Naive B cell (primary cell): ENCODE measurements around the gene TAMALIN. TPM values are rescaled to one million over a fixed set of nuclear protein-coding genes. Genes with fewer than 3 reads are reported as not detected.

Source experiments
- ATAC-seq, 2 donors: fragments of 150-1000 bp; cut with Tn5 transposase; 2 replicates each; pipeline ENCODE4 v1.10.0; 2021; ENCODE audit warnings: low read depth in 2 of 2, mild to moderate bottlenecking in 2 of 2, moderate library complexity in 2 of 2
- DNase-seq: peaks from one replicate; pipeline ENCODE4 v3.0.0; 2022
- H3K27ac Mint-ChIP-seq, 6 donors: one replicate each; pipeline ENCODE4 v1.8.0; 2020 to 2022; ENCODE audit warnings: mild to moderate bottlenecking in 6 of 6, mixed read lengths in 6 of 6, moderate library complexity in 5 of 6, inconsistent platforms in 2 of 6
- H3K27me3 Mint-ChIP-seq, 3 donors: one replicate each; pipeline ENCODE4 v1.8.0; 2021 to 2022; ENCODE audit warnings: mixed read lengths in 3 of 3, mild to moderate bottlenecking in 1 of 3
- H3K36me3 Mint-ChIP-seq, 2 donors: one replicate each; pipeline ENCODE4 v1.8.0; 2020 to 2022; ENCODE audit warnings: mixed read lengths in 2 of 2, inconsistent platforms in 1 of 2, mild to moderate bottlenecking in 1 of 2
- H3K4me1 Mint-ChIP-seq, 3 donors: one replicate each; pipeline ENCODE4 v1.8.0; 2020 to 2022; ENCODE audit warnings: mixed read lengths in 3 of 3, inconsistent platforms in 1 of 3, mild to moderate bottlenecking in 1 of 3, moderate library complexity in 1 of 3
- H3K4me3 Mint-ChIP-seq, 8 donors: one replicate each; pipeline ENCODE4 v1.8.0; 2020 to 2022; ENCODE audit warnings: mild to moderate bottlenecking in 8 of 8, mixed read lengths in 8 of 8, moderate library complexity in 8 of 8, inconsistent platforms in 2 of 8
- H3K9me3 Mint-ChIP-seq, 7 donors: one replicate each; pipeline ENCODE4 v1.8.0; 2020 to 2022; ENCODE audit warnings: mixed read lengths in 7 of 7, mild to moderate bottlenecking in 5 of 7, inconsistent platforms in 2 of 7, moderate library complexity in 1 of 7
- polyA plus RNA-seq, 6 donors: library from polyadenylated mRNA; unstranded; fragments of 300-500 nt; fragmentation: Illumina TruSeq; gene quantifications; one replicate each; pipeline ENCODE4 v1.2.3, GENCODE V29; 2021; ENCODE audit warnings: low read depth in 6 of 6

The TAMALIN gene
- polyA plus RNA-seq = 10 to 100 TPM in 5 of 6 donors, 1 to 10 TPM in 1; 2.9 to 28.7 (median 16.9) TPM

DNA sequence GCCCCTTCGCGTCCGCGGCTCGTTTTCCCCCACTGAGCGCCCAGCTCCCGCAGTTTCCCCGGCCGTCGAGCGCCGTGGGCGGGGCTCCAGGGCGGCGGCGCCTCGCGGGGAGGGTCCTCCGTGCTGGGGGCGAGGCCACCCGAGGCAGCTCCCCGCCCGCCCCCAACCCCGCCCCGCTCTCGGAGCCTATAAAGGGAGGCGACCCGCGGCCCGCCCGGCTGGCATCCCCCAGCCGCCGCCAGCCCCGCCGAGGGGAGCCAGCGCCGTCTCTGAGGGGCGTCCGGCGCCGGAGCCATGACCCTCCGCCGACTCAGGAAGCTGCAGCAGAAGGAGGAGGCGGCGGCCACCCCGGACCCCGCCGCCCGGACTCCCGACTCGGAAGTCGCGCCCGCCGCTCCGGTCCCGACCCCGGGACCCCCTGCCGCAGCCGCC, at the start of gene TAMALIN:
Gene TAMALIN (plus strand): TSS at position 221 of the 432 bp plus-strand sequence. CDS start 74 bp downstream, at position 295.
- Mint-ChIP-seq H3K4me3 (peak within 1 kb of the TSS; percentile 89 to 97 (median 95)), H3K36me3 (no peaks in the 10 kb centered on the region), H3K27me3 (no peaks in the 10 kb centered on the region), H3K9me3 (no peaks in the 10 kb centered on the region), H3K4me1 (peaks cover 31 to 42% (median 34%) of the 10 kb centered on the region in 3 donors), H3K27ac (peak within 1 kb of the TSS; percentile 99 to 100 (median 99))
- ATAC-seq (peak; percentile 34 to 41), DNase-seq (peak; percentile 93)

DNA sequence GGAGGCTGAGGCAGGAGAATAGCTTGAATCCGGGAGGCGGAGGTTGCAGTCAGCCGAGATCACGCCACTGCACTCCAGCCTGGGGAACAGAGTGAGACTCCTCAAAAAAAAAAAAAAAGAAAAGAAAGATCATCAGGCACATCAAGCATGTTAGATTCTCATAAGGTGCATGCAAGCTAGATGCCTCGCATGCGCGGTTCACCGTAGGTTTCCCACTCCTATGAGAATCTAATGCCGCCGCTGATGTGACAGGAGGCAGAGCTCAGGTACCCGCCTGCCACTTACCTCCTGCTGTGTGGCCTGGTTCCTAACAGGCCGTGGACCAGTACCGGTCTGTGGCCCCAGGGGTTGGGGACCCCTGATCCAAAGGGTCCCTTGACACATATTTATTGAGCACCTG, 48.2 kb upstream of the TAMALIN start:
- Mint-ChIP-seq H3K36me3 (no peaks in the 10 kb centered on the region), H3K27ac (no peak overlapping the region), H3K4me3 (no peak overlapping the region), H3K27me3 (no peaks in the 10 kb centered on the region), H3K9me3 (no peaks in the 10 kb centered on the region), H3K4me1 (peaks cover 1 to 14% (median 9%) of the 10 kb centered on the region in 3 donors)
- ATAC-seq (no peak), DNase-seq (no peak)

DNA sequence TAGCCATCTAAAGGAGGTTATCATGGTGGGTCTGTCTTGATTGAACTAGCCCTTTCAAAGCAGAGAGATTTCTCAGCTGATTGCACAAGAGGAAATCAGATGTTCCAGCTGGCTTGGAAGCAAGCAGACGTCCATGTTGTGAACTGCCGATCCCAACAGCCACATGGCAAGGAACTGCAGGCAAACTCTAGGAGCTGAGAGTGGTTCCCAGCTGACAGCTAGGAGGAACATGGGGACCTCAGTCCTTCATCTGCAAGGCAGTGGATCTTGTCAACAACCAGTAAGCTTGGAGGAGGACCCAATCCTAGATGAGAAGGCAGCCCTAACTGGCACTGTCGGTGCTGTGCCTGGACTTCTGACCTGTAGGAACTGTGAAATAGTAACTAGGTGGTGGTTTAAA, 47.5 kb upstream of the TAMALIN start:
- Mint-ChIP-seq H3K36me3 (peaks cover 0 to under 1% of the 10 kb centered on the region in 2 donors), H3K27ac (peak overlapping the region in 1 of 6 donors; percentile 10), H3K4me3 (no peak overlapping the region), H3K9me3 (no peaks in the 10 kb centered on the region), H3K4me1 (peaks cover 0 to 13% (median 9%) of the 10 kb centered on the region in 3 donors), H3K27me3 (no peaks in the 10 kb centered on the region)
- ATAC-seq = no peak
- DNase-seq = no peak

DNA sequence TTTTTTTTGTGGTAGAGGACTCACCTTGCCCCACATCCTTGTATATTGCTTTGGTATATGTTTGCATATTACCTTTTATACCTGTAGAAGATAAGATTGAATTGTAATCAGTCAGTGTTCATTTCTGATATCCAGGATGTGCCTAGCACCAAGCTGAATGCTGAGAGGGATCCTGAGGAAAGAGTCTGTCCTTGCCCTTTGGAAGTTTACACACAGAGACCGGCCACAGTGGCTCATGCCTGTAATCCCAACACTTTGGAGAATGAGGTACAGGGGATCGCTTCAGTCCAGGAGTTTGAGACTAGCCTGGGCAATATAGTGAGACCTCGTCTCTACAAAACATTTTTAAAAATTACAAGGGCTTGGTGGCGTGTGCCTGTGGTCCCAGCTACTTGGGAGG, 46.8 kb upstream of the TAMALIN start:
- no peaks in the 10 kb centered on the region for H3K9me3 Mint-ChIP-seq
- ATAC-seq (no peak), DNase-seq (no peak)
- peaks cover 0 to 6% of the 10 kb centered on the region in 2 donors for H3K36me3 Mint-ChIP-seq
- H3K27me3 Mint-ChIP-seq = no peaks in the 10 kb centered on the region
- no peak overlapping the region for H3K4me3 Mint-ChIP-seq
- peak overlapping the region in 1 of 6 donors; percentile 57 for H3K27ac Mint-ChIP-seq
- peaks cover 0 to 13% (median 9%) of the 10 kb centered on the region in 3 donors for H3K4me1 Mint-ChIP-seq

DNA sequence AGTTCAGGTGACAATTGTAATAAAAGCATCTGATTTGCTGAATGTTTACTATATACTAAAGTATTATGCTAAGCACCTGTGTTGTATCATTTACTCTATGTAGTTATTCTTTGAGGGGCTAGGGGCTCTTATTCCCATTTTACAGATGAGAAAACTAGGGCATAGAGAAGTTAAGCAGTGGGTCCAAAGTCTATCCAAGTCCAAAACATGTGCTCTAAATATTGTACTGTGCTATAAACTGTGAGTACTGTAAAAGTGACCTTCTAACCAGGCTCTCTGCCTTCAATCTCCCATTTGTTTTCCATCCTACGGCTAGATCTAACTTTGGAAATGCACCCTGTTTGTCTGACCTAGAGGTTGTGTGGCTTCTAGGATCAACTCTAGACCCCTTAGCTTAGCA, 46.3 kb upstream of the TAMALIN start:
- ATAC-seq (no peak), DNase-seq (no peak)
- Mint-ChIP-seq H3K27ac (no peak overlapping the region), H3K36me3 (peaks cover 0 to 6% of the 10 kb centered on the region in 2 donors), H3K9me3 (no peaks in the 10 kb centered on the region), H3K27me3 (no peaks in the 10 kb centered on the region), H3K4me1 (peaks cover 0 to 13% (median 5%) of the 10 kb centered on the region in 3 donors), H3K4me3 (no peak overlapping the region)

DNA sequence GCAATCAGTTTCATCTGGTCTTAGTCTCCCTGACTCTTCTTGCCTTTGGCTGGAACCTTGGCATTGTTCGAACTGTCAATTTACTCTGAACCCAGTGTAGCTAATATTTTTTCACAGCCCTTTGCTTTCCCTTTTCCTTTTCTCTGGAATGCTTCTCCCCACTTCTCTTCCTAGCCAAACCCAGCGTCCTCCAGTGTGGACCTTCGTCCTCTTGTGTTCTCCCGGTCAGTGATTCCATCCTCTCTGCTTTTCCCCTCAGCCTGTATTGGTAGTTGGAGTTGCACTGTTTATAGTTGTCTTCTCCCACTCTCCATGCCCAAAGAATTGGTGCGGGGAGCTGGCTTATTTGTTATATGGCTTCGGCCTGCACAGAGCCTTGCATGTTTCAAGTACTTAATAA, 45.9 kb upstream of the TAMALIN start:
- Mint-ChIP-seq H3K4me1 (peaks cover under 1 to 13% (median 3%) of the 10 kb centered on the region in 3 donors), H3K36me3 (peaks cover 0 to 6% of the 10 kb centered on the region in 2 donors), H3K4me3 (no peak overlapping the region), H3K27me3 (no peaks in the 10 kb centered on the region), H3K27ac (no peak overlapping the region), H3K9me3 (no peaks in the 10 kb centered on the region)
- ATAC-seq (no peak), DNase-seq (no peak)

DNA sequence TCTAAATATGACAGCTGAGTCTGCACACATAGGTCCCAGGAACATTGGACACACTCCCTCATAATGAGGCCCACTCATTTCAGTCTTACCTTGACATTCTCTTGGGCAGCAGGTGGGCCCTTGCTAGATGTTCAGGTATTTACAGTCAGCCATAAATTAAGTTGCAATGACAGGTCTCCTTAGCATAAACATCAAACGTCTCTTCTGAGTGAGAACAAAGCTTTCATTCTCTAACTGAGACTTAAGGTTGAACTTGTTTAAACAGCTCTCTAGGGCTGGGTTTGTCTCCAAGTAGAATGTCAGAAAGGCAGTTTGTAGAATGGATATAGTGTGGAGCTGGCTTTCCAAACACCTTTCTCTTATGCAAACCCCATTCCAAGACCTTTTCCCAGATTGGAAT, 44.9 kb upstream of the TAMALIN start:
- Mint-ChIP-seq H3K4me3 (no peak overlapping the region), H3K4me1 (peaks cover 0 to 13% (median 4%) of the 10 kb centered on the region in 3 donors), H3K27me3 (no peaks in the 10 kb centered on the region), H3K27ac (peak overlapping the region in 1 of 6 donors; percentile 70), H3K9me3 (no peaks in the 10 kb centered on the region), H3K36me3 (peaks cover 0 to 6% of the 10 kb centered on the region in 2 donors)
- no peak for ATAC-seq
- DNase-seq = no peak

DNA sequence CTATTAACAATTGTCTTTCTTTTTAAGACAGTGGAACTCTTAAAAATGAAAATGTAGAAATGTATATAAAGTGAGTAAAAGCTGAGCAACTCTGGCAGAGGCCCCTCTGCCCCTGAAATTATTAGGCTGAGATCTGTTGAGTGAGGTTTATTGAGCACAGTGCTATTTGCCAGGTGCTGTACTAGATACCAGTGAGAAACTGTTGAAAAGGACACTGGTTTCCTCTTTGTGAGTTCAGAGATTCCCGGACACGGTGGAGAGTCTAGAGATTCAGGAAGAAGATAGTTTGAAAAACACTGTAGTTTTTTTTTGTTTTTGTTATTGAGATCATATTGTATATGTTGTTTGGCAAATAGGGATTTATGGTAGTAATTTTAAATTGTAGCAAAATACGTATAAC, 44.0 kb upstream of the TAMALIN start:
- no peak overlapping the region for H3K27ac Mint-ChIP-seq
- peaks cover 0 to 6% of the 10 kb centered on the region in 2 donors for H3K36me3 Mint-ChIP-seq
- peaks cover 0 to 13% (median 4%) of the 10 kb centered on the region in 3 donors for H3K4me1 Mint-ChIP-seq
- H3K4me3 Mint-ChIP-seq = no peak overlapping the region
- H3K9me3 Mint-ChIP-seq = no peaks in the 10 kb centered on the region
- H3K27me3 Mint-ChIP-seq = no peaks in the 10 kb centered on the region
- ATAC-seq (no peak), DNase-seq (no peak)

DNA sequence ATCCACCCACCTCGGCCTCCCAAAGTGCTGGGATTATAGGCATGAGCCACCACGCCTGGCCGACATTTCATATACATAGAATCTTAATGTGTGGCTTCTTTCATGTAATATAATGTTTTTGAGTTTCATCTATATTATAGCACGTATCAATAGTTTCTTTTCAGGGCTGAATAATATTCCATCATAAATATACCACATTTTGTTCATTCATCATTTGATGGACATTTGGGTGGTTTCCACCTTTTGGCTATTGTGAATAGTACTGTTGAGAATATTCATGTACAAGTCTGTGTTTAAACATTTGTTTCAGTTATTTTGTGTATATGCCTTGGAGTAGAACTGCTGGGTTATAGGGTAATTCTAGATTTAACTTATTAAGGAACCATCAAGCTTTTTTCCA, 43.3 kb upstream of the TAMALIN start:
- Mint-ChIP-seq H3K27me3 (no peaks in the 10 kb centered on the region), H3K4me3 (no peak overlapping the region), H3K27ac (no peak overlapping the region), H3K9me3 (no peaks in the 10 kb centered on the region), H3K4me1 (peaks cover 0 to 13% (median 4%) of the 10 kb centered on the region in 3 donors), H3K36me3 (peaks cover 0 to 6% of the 10 kb centered on the region in 2 donors)
- DNase-seq (no peak), ATAC-seq (no peak)

DNA sequence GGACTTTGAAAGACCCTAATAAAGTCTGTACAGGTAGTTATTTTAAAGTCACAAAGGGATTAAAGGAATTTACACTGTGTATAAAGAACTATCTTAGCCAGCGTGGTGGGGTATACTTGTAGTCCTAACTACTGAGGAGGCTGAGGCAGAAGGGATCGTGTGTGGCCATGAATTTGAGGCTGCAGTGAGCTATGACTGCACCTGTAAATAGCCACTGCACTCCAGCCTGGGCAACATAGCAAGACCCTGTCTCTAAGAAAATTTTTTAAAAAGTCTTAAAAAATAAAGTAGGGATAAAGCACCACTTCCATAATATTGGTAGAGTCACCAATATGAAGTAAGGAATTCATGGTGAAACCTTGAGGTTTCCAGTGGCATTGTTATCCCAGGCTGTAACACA, 37.1 kb upstream of the TAMALIN start:
- no peak overlapping the region for H3K27ac Mint-ChIP-seq
- H3K4me3 Mint-ChIP-seq = peak overlapping the region in 1 of 8 donors; percentile 20
- no peaks in the 10 kb centered on the region for H3K9me3 Mint-ChIP-seq
- no peak for DNase-seq
- peaks cover 39 to 51% (median 49%) of the 10 kb centered on the region in 3 donors for H3K4me1 Mint-ChIP-seq
- ATAC-seq = no peak
- H3K27me3 Mint-ChIP-seq = no peaks in the 10 kb centered on the region
- peaks cover 0 to under 1% of the 10 kb centered on the region in 2 donors for H3K36me3 Mint-ChIP-seq

DNA sequence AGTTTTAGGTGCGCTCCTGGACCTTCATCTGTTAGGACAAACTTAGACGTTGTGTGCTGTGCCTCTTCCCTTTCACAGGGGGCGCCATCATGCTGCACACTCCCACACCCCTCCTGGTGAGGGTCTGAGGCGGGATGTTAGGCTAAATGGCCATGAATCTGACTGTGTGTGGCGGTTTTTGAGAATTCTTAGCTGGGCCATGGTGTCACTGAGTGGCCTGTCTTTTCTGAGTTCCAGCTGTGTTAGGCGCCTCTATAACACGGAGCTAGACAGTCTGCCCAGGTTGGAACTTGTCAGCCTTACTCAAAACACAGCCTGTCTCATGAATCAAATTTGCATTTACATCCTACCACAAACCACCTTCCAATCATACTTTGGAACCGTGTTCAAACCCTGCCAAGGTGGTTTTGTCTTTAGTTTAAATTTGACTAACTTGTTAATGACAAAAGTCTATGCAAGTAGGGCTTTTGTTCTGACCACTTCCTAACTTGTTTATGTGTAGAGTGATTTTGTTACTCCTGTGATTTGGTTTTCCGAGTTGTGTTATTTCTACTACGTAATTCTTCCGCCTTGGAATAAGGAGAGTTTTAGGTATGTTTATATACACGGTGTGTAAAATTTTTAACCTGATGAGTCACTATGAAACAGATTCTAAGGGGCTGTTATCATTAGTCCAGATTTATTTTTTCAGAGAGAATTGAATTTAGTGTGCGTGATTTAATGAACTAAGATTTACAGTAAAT, 35.7 kb upstream of the TAMALIN start:
- H3K36me3 Mint-ChIP-seq = peaks cover under 1 to 7% of the 10 kb centered on the region in 2 donors
- H3K27me3 Mint-ChIP-seq = no peaks in the 10 kb centered on the region
- ATAC-seq (peak; percentile 77 to 87), DNase-seq (peak; percentile 34)
- H3K4me1 Mint-ChIP-seq = peaks cover 36 to 62% (median 61%) of the 10 kb centered on the region in 3 donors
- H3K27ac Mint-ChIP-seq = peak overlapping the region in 5 of 6 donors; percentile 2 to 89 (median 44)
- H3K4me3 Mint-ChIP-seq = peak overlapping the region in 7 of 8 donors; percentile 31 to 80 (median 68)
- H3K9me3 Mint-ChIP-seq = no peaks in the 10 kb centered on the region

DNA sequence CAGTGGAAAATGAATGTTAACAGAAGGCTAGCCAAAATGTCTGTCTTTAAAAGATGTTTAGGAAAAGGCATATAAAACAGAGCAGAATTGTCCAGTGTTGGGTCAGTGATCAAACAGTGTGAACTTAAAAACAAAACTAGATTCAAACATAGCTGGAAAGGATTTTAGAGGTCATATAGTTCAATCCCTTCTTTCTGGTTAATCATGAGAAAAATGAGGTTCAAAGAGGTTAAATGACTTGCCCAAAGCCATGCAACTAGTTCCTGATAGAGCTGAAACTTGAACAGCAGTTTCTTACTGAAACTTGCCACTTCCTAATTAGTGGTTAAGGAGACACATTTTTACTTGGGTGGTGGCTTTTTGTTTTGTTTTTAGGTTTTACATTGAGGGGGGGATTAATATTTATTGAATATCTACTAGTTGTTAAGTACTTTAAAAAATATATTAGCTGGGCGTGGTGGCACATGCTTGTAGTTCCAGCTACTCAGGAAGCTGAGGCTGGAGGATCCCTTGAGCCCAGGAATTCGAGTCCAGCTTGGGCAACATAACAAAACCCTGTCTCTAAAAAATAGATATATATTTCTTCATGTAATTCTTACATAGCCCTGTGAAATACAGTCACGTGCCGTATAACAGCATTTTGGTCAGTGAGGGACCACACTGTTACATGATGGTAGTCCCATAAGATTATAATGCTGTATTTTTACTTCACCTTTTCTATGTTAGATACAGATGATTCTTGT, 34.9 kb upstream of the TAMALIN start:
- Mint-ChIP-seq H3K9me3 (no peaks in the 10 kb centered on the region), H3K27me3 (no peaks in the 10 kb centered on the region), H3K27ac (peak overlapping the region in 2 of 6 donors; percentile 9 to 65), H3K4me1 (peaks cover 36 to 68% (median 62%) of the 10 kb centered on the region in 3 donors), H3K4me3 (peak overlapping the region in 6 of 8 donors; percentile 44 to 80 (median 60)), H3K36me3 (peaks cover 9 to 13% of the 10 kb centered on the region in 2 donors)
- DNase-seq = no peak
- peak; percentile 57 for ATAC-seq

DNA sequence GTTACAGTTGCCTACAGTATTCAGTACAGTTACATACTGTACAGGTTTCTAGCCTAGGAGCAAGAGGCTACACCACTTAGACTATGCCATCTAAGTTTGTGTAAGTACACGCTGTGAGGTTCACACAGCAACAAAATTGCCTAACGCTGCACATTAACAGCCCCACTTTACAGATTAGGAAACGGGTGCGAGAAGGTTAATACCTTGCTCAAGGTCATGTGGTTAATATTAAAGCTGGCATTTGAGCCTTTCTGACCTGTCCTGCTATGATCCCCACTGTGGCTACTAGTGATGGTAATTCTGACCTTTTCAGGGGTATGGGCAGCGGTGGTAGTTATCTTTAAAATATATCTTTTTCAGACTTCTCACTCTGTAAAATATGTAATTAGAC, 34.3 kb upstream of the TAMALIN start:
- H3K27me3 Mint-ChIP-seq = no peaks in the 10 kb centered on the region
- H3K4me3 Mint-ChIP-seq = peak overlapping the region in 6 of 8 donors; percentile 6 to 81 (median 59)
- H3K9me3 Mint-ChIP-seq = no peaks in the 10 kb centered on the region
- H3K4me1 Mint-ChIP-seq = peaks cover 36 to 68% (median 62%) of the 10 kb centered on the region in 3 donors
- peak overlapping the region in 2 of 6 donors; percentile 37 to 64 for H3K27ac Mint-ChIP-seq
- no peak for DNase-seq
- H3K36me3 Mint-ChIP-seq = peaks cover 10 to 13% of the 10 kb centered on the region in 2 donors
- no peak for ATAC-seq
